Neural cell (in vitro differentiated cells): ENCODE measurements around the gene BZW2. TPM values are rescaled to one million over a fixed set of nuclear protein-coding genes. Genes with fewer than 3 reads are reported as not detected.

ENCODE experiments used
- H2AFZ ChIP-seq: fragments of 200-600, 300-800 bp; sonication (generic), shearing (Covaris generic); 2 replicates; pipeline ENCODE4 v1.6.0; 2014; ENCODE audit warnings: low read depth, mild to moderate bottlenecking, antibody characterized with exemption, low read length, moderate library complexity
- H3F3A ChIP-seq: fragments of 200-600 bp; shearing (Covaris generic); 2 replicates; pipeline ENCODE4 v1.6.1; 2016; ENCODE audit warnings: mild to moderate bottlenecking, moderate library complexity, mixed read lengths, antibody characterized with exemption, low read length; ENCODE audit not compliant: insufficient read depth, poor library complexity, severe bottlenecking
- H3K27ac ChIP-seq: fragments of 200-600, 300-800 bp; sonication (generic), shearing (Covaris generic); 2 replicates; pipeline ENCODE4 v1.5.1; 2014; ENCODE audit warnings: mild to moderate bottlenecking, low read length, moderate library complexity
- H3K27me3 ChIP-seq: fragments of 300-800, 200-600 bp; sonication (generic), shearing (Covaris generic); 2 replicates; pipeline ENCODE4 v1.6.0; 2014; ENCODE audit warnings: mild to moderate bottlenecking, low read depth, low read length, moderate library complexity; ENCODE audit not compliant: insufficient read depth
- H3K36me3 ChIP-seq: fragments of 300-800, 200-600 bp; sonication (generic), shearing (Covaris generic); 2 replicates; pipeline ENCODE4 v1.5.1; 2014; ENCODE audit warnings: mild to moderate bottlenecking, antibody characterized with exemption, low read length, moderate library complexity; ENCODE audit not compliant: insufficient read depth
- H3K4me2 ChIP-seq: fragments of 300-800, 200-600 bp; sonication (generic), shearing (Covaris generic); 2 replicates; pipeline ENCODE4 v1.6.0; 2014; ENCODE audit warnings: mild to moderate bottlenecking, low read length
- H3K4me3 ChIP-seq: fragments of 300-800, 200-600 bp; sonication (generic), shearing (Covaris generic); 2 replicates; pipeline ENCODE4 v1.5.1; 2014; ENCODE audit warnings: mild to moderate bottlenecking, low read length, moderate library complexity
- H3K79me2 ChIP-seq: fragments of 200-600 bp; shearing (Covaris generic); replicated peaks from 2 replicates; pipeline ENCODE4 v1.6.0; 2014; ENCODE audit warnings: mild to moderate bottlenecking, low read length, moderate library complexity; ENCODE audit not compliant: insufficient read depth
- H3K9ac ChIP-seq: fragments of 300-800, 200-600 bp; sonication (generic), shearing (Covaris generic); 2 replicates; pipeline ENCODE4 v1.6.1; 2016; ENCODE audit warnings: mild to moderate bottlenecking, low read length, mixed read lengths
- H3K9me2 ChIP-seq: fragments of 200-600 bp; shearing (Covaris generic); 2 replicates; pipeline ENCODE4 v1.6.1; 2016; ENCODE audit warnings: mild to moderate bottlenecking, low read length, mixed read lengths; ENCODE audit not compliant: insufficient read depth
- H3K9me3 ChIP-seq: fragments of 200-600, 300-800 bp; sonication (generic), shearing (Covaris generic); 2 replicates; pipeline ENCODE4 v1.6.1; 2016; ENCODE audit warnings: mild to moderate bottlenecking, mixed run types, low read length, moderate library complexity, mixed read lengths
- H4K20me1 ChIP-seq: fragments of 200-600 bp; shearing (Covaris generic); 2 replicates; pipeline ENCODE4 v1.6.1; 2016; ENCODE audit warnings: mild to moderate bottlenecking, mixed run types; ENCODE audit not compliant: insufficient read depth
- CTCF ChIP-seq: fragments of 450-650 bp; IDR thresholded peaks from 2 replicates; pipeline ENCODE4 v1.5.1; 2014; ENCODE audit warnings: antibody characterized with exemption, mild to moderate bottlenecking, moderate library complexity; ENCODE audit not compliant: poor library complexity, severe bottlenecking
- EP300 ChIP-seq: fragments of 450-650 bp; conservative IDR thresholded peaks from 2 replicates; pipeline ENCODE4 v1.6.1; 2014; ENCODE audit warnings: antibody characterized with exemption, mild to moderate bottlenecking, moderate library complexity; ENCODE audit not compliant: poor library complexity, severe bottlenecking
- EZH2 ChIP-seq: fragments of 200-600, 300-800 bp; shearing (Covaris generic), sonication (generic); IDR thresholded peaks from 2 replicates; pipeline ENCODE4 v1.6.1; 2014; ENCODE audit warnings: antibody characterized with exemption, low read length, borderline replicate concordance, mild to moderate bottlenecking; ENCODE audit not compliant: insufficient read depth, poor library complexity, severe bottlenecking
- MXI1 ChIP-seq: fragments of 450-650 bp; conservative IDR thresholded peaks from 2 replicates; pipeline ENCODE4 v1.6.1; 2014; ENCODE audit warnings: antibody characterized with exemption, mild to moderate bottlenecking; ENCODE audit not compliant: poor library complexity, severe bottlenecking
- POLR2AphosphoS5 ChIP-seq: IDR thresholded peaks from 2 replicates; pipeline ENCODE4 v1.6.1; 2012
- RAD21 ChIP-seq: fragments of 450-650 bp; conservative IDR thresholded peaks from 2 replicates; pipeline ENCODE4 v1.6.1; 2014; ENCODE audit warnings: antibody characterized with exemption, mild to moderate bottlenecking, moderate library complexity
- REST ChIP-seq: IDR thresholded peaks from 2 replicates; pipeline ENCODE4 v1.6.1; 2012; ENCODE audit warnings: borderline replicate concordance
- SMC3 ChIP-seq: fragments of 450-650 bp; conservative IDR thresholded peaks from 2 replicates; pipeline ENCODE4 v1.6.1; 2014; ENCODE audit warnings: antibody characterized with exemption, mild to moderate bottlenecking, moderate library complexity; ENCODE audit not compliant: poor library complexity
- TAF1 ChIP-seq: IDR thresholded peaks from 2 replicates; pipeline ENCODE4 v1.6.1; 2012; ENCODE audit warnings: low read depth
- polyA plus RNA-seq: library from polyadenylated mRNA; depleted of rRNA; stranded (reverse); fragments of >200 nt; gene quantifications from 2 replicates; pipeline ENCODE4 v1.2.3, GENCODE V29; 2014

Gene BZW2
- polyA plus RNA-seq, 1 donor from 2014 or later: 203 TPM

GRCh38 chr7:16754856-16755317, 108.9 kb downstream of the BZW2 start:
- Histone ChIP-seq H3K4me3 (peak overlapping the region; percentile 84), H2AFZ (peak overlapping the region; percentile 75), H3K9ac (peak overlapping the region; percentile 92)

GRCh38 chr7:16755397-16755796, 109.4 kb downstream of the BZW2 start:
- Histone ChIP-seq H4K20me1 (no peaks in the 10 kb centered on the region), H3K79me2 (peaks cover 58% of the 10 kb centered on the region), H3K27me3 (no peaks in the 10 kb centered on the region), H2AFZ (no peak overlapping the region), H3K9ac (peak overlapping the region; percentile 92), H3K9me2 (no peaks in the 10 kb centered on the region), H3K4me2 (peak overlapping the region; percentile 98), H3K27ac (peak overlapping the region; percentile 90), H3F3A (no peaks in the 10 kb centered on the region), H3K4me3 (peak overlapping the region; percentile 84), H3K36me3 (no peaks in the 10 kb centered on the region), H3K9me3 (no peaks in the 10 kb centered on the region)
- TF ChIP-seq RAD21 (no peak), REST (no peak), MXI1 (no peak), TAF1 (no peak), SMC3 (no peak), CTCF (no peak)

More at GRCh38 chr7:16754856-16755317, 108.9 kb downstream of the BZW2 start:
- peaks cover 53% of the 10 kb centered on the region for H3K79me2 ChIP-seq
- TF ChIP-seq EZH2: no peak
- TF ChIP-seq MXI1: no peak
- TF ChIP-seq SMC3: no peak
- TF ChIP-seq POLR2AphosphoS5: no peak
- no peak for TF ChIP-seq TAF1
- TF ChIP-seq REST: no peak
- TF ChIP-seq CTCF: no peak
- TF ChIP-seq EP300: no peak
- TF ChIP-seq RAD21: no peak
- H3F3A ChIP-seq: no peaks in the 10 kb centered on the region
- no peaks in the 10 kb centered on the region for H4K20me1 ChIP-seq
- H3K9me2 ChIP-seq: no peaks in the 10 kb centered on the region
- H3K4me2 ChIP-seq: peak overlapping the region; percentile 98
- no peaks in the 10 kb centered on the region for H3K27me3 ChIP-seq
- H3K36me3 ChIP-seq: no peaks in the 10 kb centered on the region
- H3K27ac ChIP-seq: peak overlapping the region; percentile 90
- H3K9me3 ChIP-seq: no peaks in the 10 kb centered on the region
